NCI-H82 (cell line): ENCODE data around the gene ZNF500.
"Not testable (repeated sequence)": the region's sequence is repeated elsewhere in the genome, so short reads cannot be mapped to it uniquely, and the experiment has no call there.

Experiments used
- DNase-seq: peaks from one replicate; lab custom pipeline; 2025; lab: John Stamatoyannopoulos, UW

ZNF500 gene

DNA sequence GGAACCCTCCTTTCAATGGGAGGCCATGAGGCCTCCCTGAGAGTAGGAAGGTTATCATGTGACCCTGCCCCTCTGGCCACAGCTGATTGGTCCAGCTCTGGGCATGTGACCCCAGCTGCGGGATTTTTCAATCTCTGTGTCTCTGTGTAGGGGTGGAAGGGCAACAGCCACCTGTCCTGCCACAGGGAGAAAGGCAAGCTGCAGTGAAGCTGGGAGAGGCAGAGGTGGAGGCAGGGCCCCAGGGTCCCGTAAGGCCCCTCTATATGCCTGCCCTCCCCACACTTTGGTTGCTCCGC, 21.7 kb downstream of the ZNF500 start:
- peak; percentile 37 for DNase-seq

DNA sequence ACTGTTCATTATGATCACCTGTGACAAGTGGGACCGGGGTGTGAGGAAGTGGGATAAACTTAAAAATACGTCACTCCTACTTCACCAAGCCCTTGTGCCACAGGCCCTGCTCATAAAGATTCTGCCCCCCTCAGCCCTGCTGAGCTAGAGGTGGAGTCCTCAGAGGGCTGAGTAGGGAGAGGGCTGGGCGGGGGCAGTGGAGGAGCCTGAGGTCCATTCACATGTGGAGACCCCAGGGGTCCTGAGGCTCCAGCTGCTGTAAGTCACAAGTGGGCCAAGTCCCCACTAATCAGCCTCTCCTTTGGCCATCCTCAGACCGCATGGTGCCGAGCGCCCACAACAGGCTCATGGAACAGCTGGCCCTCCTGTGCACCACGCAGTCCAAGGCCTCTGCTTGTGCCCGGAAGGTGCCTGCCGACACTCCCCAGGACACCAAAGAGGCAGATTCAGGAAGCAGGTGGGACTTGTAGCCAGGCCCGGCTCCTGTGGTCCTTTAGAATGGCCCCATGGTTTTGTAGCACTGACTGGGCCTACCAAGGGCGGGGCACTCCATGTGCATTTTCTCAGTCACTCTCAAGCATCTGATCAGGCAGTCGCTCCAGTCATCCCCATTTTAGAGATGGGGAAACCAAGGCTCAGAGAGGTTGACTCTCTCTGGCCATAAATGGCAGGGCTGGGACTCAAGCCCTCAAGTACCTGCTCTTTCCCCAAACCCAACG, 22.2 kb downstream of the ZNF500 start:
- DNase-seq, result peak; percentile 14

DNA sequence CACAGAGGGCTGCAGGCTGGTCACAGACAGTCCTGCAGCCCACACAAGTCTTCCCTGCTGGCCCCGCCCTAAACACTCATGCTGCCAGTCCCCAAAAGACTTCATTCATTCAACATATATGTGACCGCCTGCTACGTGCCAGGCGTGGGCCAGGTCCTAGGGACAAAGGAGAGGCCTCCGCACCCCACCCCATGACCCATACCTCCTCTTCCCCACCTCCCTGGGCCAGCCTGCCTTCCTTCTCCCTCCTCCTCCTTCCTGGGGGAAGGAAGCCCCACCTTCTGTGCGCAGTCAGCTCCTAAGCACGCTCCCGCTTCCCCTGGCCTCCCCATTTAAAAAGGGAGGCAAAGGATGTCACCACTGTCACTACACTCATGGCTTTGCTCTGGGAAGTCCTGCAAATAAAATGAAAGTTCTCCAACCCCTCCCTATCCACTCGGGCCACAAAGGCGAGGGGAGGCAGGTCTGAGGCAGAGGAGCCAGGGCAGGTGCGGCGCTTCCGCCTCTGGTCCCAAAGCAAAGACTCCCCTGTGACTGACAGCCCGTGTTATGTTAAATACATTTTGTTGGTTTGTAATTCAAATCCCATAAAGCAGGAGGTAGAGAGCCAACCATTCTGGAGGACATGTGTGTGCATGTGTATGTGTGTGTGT, 23.6 kb downstream of the ZNF500 start:
- no peak for DNase-seq

DNA sequence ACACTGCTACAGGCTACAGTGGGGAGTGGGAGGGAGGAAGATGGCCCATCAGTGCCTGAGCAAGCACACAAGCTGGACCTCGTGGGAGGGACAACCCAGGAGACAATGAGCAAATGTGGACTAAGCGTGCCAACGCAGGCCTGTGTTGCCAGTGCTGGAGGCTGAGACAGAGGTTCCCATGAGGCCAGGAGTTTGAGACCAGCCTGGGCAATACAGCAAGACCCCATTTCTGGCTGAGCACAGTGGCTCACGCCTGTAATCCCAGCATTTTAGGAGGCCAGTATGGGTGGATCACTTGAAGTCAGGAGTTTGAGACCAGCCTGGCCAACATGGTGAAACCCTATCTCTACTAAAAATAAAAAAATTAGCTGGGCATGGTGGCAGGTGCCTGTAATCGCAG, 28.6 kb downstream of the ZNF500 start:
- not testable (repeated sequence) for DNase-seq

DNA sequence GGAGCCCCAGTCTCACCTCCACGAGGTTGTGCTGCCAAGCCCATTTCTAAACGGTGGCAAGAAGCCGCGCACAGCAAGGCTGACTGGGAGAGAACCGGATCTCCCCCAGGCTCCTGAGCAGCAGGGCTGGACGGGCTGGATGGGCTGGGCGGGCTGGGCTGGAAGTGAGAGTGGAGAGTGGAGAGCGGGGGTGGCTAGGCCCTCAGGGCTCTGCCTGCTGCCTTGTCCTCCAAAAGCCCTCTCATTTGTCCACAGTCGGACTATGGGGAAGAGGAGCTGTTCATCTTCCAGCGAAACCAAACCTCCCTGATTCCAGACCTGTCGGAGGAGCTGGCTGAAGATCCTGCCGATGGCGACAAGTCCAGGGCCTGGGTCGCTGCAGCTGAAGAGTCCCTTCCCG, 29.4 kb downstream of the ZNF500 start:
- no peak for DNase-seq

DNA sequence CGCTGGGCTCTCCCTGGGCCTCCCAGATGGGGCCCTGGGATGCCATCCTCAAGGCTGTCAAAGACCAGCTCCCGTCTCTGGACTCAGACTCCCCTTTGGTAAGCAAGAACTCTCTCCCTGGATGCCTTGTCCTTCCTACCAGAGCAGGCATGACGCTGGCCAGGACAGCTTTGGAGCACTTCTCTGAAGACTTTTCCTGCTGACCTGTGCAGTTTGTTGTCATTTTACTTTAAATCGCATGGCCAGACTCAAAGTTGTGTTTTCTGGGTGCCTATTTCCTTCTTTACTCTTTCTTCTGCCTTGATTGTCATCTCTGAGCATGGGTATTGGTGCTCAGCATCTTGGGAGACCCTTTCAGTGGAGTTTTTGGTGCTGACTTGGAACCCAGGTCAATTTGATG, 30.4 kb downstream of the ZNF500 start:
- DNase-seq, result no peak

DNA sequence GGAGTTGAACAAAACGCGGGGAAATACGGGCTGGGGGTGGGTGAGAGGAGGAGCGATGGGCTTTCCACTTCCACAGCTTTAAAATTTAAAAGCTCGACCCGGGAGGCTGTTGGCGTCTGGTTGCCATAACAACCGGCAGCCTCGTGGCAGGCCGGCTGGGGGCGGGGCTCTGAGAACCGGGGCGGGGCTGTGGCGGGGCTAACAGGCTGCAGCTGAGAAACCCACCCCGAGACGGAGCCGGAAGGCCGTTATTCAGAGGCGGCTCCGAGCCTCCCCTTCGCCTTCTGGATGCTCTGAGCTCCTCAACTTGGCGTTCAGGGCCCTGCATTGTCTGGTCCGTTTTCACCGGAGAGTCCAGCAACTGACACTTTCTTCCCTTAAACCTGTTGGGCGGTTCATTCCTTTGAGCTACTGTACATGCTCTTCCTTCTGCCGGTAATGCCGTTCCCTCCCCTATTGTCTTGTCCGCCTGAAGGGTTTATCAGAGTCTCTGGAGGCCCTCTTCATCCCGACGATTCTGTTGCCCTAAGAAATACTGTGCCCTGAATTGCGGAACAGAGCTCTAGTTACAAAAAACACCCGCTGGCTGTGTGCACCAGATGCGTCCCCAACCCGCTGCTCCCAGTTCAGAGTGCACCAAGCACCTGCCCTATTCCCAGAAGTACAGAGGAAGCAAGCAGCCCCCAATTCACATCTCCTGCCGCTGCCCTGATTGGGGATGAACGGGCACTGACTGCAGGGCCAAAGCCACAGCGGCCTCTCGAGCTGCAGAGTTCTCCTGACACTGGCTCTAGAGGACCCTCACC, 32.0 kb downstream of the ZNF500 start:
- peak; percentile 93 for DNase-seq

DNA sequence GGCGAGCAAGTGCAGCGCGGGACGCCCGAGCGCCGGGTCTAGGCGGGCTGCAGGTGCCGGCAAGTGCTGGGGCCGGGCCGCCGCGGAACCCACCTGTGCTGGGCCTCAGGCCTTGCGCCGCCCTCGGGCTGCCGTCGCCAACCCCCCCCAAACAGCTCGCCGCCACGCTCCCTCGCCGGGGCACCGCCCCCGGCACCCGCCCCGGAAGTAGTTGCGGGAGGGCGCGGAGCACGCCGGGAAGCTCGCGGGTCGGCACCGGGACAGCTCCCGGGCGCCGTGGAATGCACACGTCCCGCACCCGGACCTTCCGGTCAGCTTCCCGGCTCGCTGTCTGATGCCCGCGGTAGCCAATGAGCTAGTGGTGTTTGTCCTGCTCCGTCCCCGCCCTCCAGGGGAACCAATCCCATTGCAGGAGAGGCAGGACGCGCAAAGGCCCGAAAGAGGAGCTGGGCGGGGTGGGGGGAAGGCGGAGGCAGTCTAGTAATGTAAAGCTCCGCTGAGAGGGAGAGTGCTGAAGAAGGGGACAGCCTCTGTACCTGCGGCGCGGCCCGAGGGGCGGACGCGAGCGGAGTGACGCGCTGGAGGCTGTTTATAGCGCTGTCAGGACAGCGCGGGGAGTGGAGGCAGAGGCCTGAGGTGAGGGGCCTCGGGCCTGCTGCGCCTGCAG, 32.8 kb downstream of the ZNF500 start, which contains the start of the genes ANKS3 and DNAAF8:
Gene ANKS3, minus strand, starts transcription at position 209 of the 667 bp plus-strand sequence. CDS start 4,122 bp downstream, outside the sequence.
Gene DNAAF8, plus strand, starts transcription at position 475 of the 667 bp plus-strand sequence. CDS start 1,978 bp downstream, outside the sequence.
- DNase-seq, result peak; percentile 97

DNA sequence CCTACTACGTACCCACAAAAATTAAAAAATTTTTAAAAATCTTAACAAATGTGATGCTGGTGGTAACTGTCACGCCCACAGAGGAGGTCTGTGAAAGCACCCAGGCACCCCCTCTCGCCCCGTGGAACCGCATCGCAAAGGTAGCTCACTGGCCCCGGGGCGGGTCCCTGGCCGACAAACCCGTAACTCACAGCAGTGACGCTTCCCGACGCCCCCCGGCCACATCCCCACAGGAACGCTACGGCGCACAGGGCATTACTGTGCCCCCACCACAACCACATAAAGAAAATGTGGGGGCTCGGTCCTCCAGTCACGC, 33.3 kb downstream of the ZNF500 start:
- peak; percentile 74 for DNase-seq

DNA sequence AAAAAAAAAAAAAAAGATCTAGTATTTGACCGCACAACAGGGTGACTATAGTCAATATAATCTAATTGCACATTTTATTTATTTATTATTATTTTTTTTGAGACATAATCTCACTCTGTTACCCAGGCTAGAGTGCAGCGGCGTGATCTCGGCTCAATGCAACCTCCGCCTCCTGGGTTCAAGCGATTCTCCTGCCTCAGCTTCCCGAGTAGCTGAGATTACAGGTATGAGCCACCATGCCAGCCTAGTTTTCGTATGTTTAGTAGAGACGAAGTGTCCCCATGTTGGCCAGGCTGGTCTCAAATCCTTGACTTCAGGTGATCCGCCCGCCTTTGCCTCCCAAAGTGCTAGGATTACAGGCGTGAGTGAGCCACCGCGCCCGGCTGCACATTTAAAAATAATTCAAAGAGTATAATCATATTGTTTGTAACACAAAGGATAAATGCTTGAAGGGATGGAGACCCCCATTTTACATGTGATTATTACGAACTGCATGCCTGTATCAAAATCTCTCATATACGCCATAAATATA, 33.7 kb downstream of the ZNF500 start:
- peak; percentile 26 for DNase-seq

DNA sequence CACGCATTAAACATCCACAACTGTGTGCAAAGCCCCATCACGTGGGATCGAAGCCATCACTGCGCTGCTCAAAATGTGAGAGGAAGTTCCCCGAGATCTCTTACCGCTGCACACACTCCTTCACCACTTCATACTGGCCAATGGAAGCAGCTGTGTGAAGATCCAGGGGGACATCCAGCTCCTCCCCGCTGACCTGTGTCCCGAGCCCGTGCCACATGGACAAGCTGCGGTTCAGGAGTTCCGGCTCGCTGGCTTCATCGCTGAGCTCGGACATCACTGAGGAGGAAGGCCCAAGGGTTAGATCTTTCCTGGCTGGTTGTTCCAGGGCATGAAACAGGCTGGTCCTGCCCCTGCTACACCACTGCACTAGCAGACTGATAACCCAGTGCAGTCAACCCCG, 37.1 kb downstream of the ZNF500 start:
- DNase-seq, result peak; percentile 41

DNA sequence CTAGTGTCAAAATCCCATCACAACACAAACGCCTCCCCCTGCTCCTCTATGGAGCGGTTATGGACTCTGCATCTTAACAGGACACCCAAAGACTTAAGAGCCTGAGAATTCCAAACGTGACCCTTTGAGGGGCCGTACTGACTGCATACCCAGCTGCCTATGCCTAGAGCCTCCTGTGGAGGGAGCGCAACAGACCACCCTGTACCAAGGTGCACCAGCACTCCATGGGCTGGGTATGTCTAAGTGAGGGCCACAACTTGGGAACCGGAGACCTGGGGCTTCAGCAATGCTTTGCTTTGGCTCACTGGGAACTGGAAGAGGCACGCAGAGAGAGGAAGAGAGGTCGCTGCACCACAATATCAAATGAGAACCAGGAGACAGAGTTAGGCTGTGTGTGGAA, 38.3 kb downstream of the ZNF500 start:
- DNase-seq, result no peak

DNA sequence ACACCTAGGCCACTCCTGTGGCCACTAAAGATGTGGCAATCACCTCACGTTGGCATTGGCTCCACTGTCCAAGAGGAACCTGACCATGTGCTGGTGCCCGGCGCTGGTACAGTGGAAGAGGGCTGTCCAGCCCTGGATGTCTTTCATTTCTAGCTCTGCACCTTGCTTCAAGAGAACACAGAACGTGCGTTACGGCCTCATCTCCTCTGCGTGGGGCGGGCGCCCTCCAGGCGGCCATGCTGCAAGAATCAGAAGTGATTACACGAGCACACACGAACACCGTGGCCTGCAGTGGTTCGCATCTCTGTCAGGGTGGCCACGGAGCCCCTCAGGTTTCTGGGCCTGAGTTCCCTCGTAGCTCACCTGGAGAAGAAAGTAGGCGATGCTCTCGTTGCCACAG, 40.3 kb downstream of the ZNF500 start:
- no peak for DNase-seq

DNA sequence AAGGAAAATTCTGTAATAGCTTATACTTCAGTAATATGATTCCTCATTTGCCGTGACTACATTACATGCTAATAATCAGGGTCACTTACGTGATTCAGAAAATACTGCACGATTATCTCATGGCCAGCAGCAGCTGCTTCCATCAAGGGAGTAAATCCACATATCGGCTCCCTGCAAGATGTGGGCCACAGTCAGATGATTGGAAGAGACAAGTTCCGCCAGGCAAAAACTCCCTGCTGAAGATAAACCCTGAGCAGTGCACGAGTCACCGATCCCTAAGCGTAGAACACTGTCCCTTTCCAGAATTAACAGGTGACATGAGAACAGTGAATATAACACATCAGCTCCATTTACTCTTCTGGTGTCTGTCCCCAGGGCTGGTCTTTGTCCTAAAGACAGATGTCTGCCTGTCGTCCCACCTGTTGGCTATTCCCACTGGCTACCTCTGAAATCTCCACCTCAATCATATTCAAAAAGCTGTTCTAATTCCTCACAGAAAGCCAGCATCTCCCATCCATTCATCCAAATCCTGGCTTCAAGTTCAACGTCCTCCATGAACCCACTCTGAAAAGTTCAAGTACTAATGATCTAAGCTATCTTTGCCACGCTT, 42.2 kb downstream of the ZNF500 start:
- no peak for DNase-seq

DNA sequence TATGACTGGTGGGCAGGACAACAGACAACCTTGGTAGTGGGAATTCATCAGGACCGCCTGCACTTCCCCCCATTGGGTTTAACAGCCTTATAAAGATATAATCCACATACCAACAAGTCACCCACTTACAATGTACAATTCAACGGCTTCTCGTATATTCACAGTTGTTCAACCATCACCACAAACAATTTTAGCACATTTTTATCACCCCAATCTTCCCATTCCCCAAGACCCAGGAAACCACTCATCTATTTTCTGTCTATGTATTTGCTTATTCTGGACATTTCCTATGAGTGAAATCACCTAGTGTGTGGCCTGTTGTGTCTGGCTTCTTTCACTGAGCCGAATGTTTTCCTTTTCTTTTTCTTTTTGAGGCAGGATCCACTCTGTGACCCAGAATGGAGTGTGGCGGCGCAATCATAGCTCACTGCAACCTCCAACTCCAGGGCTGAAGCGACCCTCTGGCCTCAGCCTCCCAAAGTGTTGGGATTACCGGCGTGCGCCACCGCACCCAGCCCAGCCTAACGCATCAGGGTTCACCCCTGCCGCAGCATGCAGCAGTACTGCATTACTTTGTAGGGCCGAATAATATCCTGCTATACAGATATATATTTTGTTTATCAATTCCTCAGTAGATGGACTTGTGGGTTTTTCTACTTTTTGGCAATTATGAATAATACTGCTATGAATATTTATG, 43.7 kb downstream of the ZNF500 start:
- no peak for DNase-seq

DNA sequence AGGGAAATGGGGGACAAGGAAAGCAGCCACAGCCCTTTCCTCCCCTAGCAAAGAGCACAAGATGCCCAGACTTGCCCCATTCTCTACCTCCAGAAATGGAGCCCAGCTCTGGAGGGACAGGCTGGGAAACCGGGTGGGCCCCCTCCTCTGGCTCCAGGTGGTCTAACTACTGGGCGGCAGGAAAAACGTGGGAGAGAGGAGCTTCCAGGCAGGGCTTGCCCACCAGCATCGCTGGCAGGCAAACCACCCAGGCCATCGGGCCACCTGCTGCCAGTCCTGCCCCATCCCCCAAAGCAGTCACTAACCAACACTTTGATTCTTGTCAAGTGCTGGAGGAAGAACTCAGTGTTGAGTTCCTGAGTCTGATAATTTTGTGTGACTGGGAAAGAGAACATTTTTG, 48.5 kb downstream of the ZNF500 start:
- no peak for DNase-seq

DNA sequence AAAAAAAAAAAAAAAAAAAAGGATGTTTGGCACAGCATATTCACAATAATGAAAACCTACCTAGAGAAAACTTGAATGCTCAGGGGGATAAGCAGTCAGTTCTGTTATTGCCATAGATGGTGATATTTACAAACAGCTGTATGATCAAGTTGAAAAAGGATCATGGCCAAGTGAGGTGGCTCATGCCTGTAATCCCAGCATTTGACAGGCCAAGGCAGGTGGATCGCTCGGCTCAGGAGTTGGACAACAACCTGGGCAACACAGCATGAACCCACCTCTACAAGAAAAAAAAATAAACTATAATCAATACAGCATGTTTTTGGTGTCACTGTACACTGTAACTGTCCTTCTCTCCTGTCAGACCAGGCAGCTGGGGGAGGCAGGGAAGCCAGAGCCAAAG, 52.0 kb downstream of the ZNF500 start:
- no peak for DNase-seq

DNA sequence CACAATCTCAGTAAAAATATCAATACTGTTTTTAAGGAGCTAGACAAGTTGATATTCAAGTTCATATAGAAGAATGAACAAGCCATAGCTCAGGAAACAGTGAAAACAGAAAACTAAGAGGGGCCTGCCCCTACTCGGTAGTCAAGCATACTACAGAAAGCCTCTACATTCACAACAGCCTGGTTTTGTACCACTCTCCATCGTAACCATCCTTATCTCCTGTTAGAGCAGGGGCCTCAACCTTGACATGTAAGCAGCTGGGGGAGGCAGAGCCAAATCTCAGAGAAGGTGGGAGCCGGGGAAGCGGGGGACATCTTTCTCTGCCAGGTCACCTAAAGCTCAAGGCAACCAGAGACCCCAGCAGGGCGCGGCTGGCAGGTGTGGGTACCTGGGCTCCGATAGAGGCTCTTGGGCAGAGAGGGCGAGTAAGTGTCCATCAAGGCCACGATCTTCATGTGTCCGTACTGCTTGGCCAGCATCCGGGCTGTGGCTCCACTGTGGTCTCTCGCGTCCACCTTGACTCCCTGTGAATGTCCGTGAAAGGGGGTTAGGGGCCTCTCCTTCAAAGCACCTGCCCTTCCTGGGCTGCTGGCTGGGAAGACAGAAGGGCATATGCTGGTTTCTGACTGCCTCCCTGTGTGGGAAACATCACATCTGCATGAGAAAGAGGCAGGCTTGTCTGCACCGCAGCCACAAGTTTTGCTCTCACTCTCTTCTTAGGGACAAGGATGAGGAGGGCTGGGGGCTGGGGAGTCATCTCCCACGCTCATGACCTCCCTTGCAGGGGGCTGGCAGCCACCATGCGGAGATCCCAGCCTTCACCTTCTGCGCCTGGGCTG, 53.1 kb downstream of the ZNF500 start:
- no peak for DNase-seq

DNA sequence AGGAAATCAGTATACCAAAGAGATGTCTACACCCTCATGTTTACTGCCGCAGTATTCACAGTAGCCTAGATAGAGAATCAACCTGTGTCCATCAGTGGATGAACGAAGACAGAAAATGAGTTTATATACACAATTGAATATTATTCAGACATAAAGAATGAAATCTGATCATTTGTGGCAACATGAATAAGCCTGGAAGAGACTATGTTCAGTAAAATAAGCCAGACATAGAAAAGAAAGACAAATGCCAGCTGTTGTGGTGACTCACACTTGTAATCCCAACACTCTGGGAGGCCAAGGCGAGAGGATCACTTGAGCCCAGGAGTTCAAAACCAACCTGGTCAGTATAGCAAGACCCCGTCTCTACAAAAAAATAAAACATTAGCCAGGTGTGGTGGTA, 57.5 kb downstream of the ZNF500 start:
- DNase-seq, result no peak

DNA sequence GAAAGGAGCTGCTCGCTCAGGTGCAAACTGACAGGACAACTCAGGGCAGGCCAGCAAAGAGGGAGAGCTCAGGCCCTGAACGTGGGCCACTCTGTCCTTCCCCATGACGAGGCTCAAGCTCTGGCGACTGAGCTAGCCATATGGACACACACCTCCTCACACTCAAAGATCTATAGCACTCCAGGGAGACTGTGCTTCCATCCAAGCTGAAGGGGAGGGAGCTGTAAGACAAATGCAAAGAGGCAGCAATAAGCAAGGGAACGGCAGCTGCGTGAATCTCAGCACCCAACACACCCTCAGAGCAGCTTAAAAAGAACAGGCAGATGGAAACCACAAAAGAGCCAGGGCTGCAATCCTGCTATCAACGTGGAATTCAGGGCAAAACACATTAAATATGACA, 60.1 kb downstream of the ZNF500 start:
- DNase-seq, result no peak
